Breast epithelium (tissue), 4 donors: ENCODE data around the gene FHL3. TPM values are rescaled to one million over a fixed set of nuclear protein-coding genes. Genes with fewer than 3 reads are reported as not detected.

Source experiments
- DNase-seq, 2 donors: peaks; one replicate each; pipeline ENCODE4 v3.0.0-alpha.2; 2019; ENCODE audit warnings: low spot score in 2 of 2
- H3K27ac ChIP-seq, 2 donors: fragments of 200-600 bp; sonication (generic) in 1 of 2; one replicate each; pipeline ENCODE4 v1.5.1; 2016 to 2019; ENCODE audit warnings: mild to moderate bottlenecking in 1 of 2
- H3K27me3 ChIP-seq, 2 donors: fragments of 200-600 bp; sonication (generic) in 1 of 2; one replicate each; pipeline versions ENCODE4 v1.5.1 to v1.6.0; 2017 to 2019; ENCODE audit warnings: control low read depth in 1 of 2, mild to moderate bottlenecking in 1 of 2
- H3K36me3 ChIP-seq: fragments of 200-600 bp; one replicate; pipeline ENCODE4 v1.5.1; 2019
- H3K4me1 ChIP-seq, 2 donors: fragments of 200-600 bp; sonication (generic); one replicate each; pipeline ENCODE4 v1.5.1; 2016 to 2019; ENCODE audit warnings: control low read depth in 1 of 2
- H3K4me3 ChIP-seq, 3 donors: fragments of 200-600 bp; sonication (generic); 1 replicate in 2 of 3; 2 replicates in 1 of 3; pipeline ENCODE4 v1.5.1; 2016 to 2019; ENCODE audit warnings: mild to moderate bottlenecking in 3 of 3, moderate library complexity in 2 of 3
- H3K9me3 ChIP-seq, 2 donors: fragments of 200-600 bp; sonication (generic) in 1 of 2; one replicate each; pipeline ENCODE4 v1.5.1; 2016 to 2019; ENCODE audit warnings: control low read depth in 1 of 2
- CTCF ChIP-seq, 3 donors: fragments of 450-650 bp; IDR thresholded peaks; one replicate each; pipeline ENCODE4 v1.5.1; 2016 to 2017; ENCODE audit warnings: antibody characterized with exemption in 3 of 3, mild to moderate bottlenecking in 3 of 3, moderate library complexity in 3 of 3
- POLR2A ChIP-seq: fragments of 450-650 bp; IDR thresholded peaks from one replicate; pipeline ENCODE4 v1.6.1; 2016; ENCODE audit warnings: antibody characterized with exemption, mild to moderate bottlenecking, moderate library complexity
- POLR2AphosphoS5 ChIP-seq, 3 donors: sonication (generic); formaldehyde crosslinking; IDR thresholded peaks; one replicate each; pipeline ENCODE4 v1.6.1; 2017; ENCODE audit warnings: antibody characterized with exemption in 3 of 3
- intact Hi-C: fragments of 100-400 bp; cut with DNase I; formaldehyde crosslinking; loops from one replicate; pipeline ENCODE4 v1.15.1; 2023; ENCODE audit warnings: low total_unique reads
- total RNA-seq, 3 donors: library from RNA; depleted of rRNA; stranded (reverse); fragments of >200 nt; gene quantifications; one replicate each; pipeline ENCODE4 v1.1.0, GENCODE V29; 2016

The FHL3 gene
- total RNA-seq, 3 donors from 2014 or later, result 11.8 to 22.6 (median 21.4) TPM

- peaks cover 3 to 9% of the 10 kb centered on the region in 2 donors for H3K4me1 ChIP-seq
- H3K27me3 ChIP-seq, result no peaks in the 10 kb centered on the region
- no peak overlapping the region for H3K4me3 ChIP-seq
- H3K27ac ChIP-seq, result peak overlapping the region in 1 of 2 donors; percentile 71
- no peaks in the 10 kb centered on the region for H3K9me3 ChIP-seq
- DNase-seq, result no peak
- no peak for TF ChIP-seq CTCF (IDR thresholded peaks at IDR 0.05)
- no peaks in the 10 kb centered on the region for H3K36me3 ChIP-seq
- intact Hi-C loops, result no loop called here
These were observed 9.6 kb upstream of the FHL3 start for GRCh38 chr1:38014724-38015424.

GRCh38 chr1:38014171-38014570 lies 8.9 kb upstream of the FHL3 start:
- Histone ChIP-seq H3K4me1 (peaks cover 3 to 9% of the 10 kb centered on the region in 2 donors), H3K27ac (no peak overlapping the region), H3K27me3 (no peaks in the 10 kb centered on the region), H3K4me3 (no peak overlapping the region), H3K36me3 (no peaks in the 10 kb centered on the region), H3K9me3 (no peaks in the 10 kb centered on the region)
- no peak for DNase-seq
- intact Hi-C loops, result no loop called here
- no peak for TF ChIP-seq POLR2AphosphoS5 (IDR thresholded peaks at IDR 0.05)
- TF ChIP-seq POLR2A, result no peak
- no peak for TF ChIP-seq CTCF (IDR thresholded peaks at IDR 0.05)

GRCh38 chr1:38013227-38013622 lies 7.9 kb upstream of the FHL3 start:
- no peak for DNase-seq
- H3K36me3 ChIP-seq, result no peaks in the 10 kb centered on the region
- H3K27me3 ChIP-seq, result no peaks in the 10 kb centered on the region
- peaks cover 3 to 9% of the 10 kb centered on the region in 2 donors for H3K4me1 ChIP-seq
- TF ChIP-seq POLR2AphosphoS5 (IDR thresholded peaks at IDR 0.05) (no peak), POLR2A (no peak), CTCF (IDR thresholded peaks at IDR 0.05) (no peak)
- intact Hi-C loops, result no loop called here
- peak overlapping the region; percentile 80 to 93 (median 82) for H3K4me3 ChIP-seq
- peak overlapping the region; percentile 94 to 97 for H3K27ac ChIP-seq
- no peaks in the 10 kb centered on the region for H3K9me3 ChIP-seq

- Histone ChIP-seq H3K4me1 (peaks cover 3 to 9% of the 10 kb centered on the region in 2 donors), H3K4me3 (peak within 1 kb of the TSS; percentile 80 to 93 (median 82)), H3K27me3 (no peaks in the 10 kb centered on the region), H3K9me3 (no peaks in the 10 kb centered on the region), H3K36me3 (no peaks in the 10 kb centered on the region), H3K27ac (peak within 1 kb of the TSS; percentile 94 to 97)
- TF ChIP-seq POLR2A (peak; percentile 70), POLR2AphosphoS5 (IDR thresholded peaks at IDR 0.05) (peak; percentile 90 to 98 (median 97)), CTCF (IDR thresholded peaks at IDR 0.05) (peak in 1 of 3 donors; percentile 11)
- intact Hi-C loops, result no loop called here
- DNase-seq, result peak; percentile 95 to 97
These were observed 7.3 kb upstream of the FHL3 start, which contains the start of gene UTP11 for GRCh38 chr1:38012363-38013226. Gene UTP11 (plus strand): TSS chr1:38012734. CDS start chr1:38012803, 69 bp downstream.

- H3K36me3 ChIP-seq, result no peaks in the 10 kb centered on the region
- peak overlapping the region in 1 of 2 donors; percentile 59 for H3K27ac ChIP-seq
- no peaks in the 10 kb centered on the region for H3K27me3 ChIP-seq
- peaks cover 3 to 9% of the 10 kb centered on the region in 2 donors for H3K4me1 ChIP-seq
- intact Hi-C loops, result no loop called here
- TF ChIP-seq POLR2AphosphoS5 (IDR thresholded peaks at IDR 0.05) (no peak), POLR2A (no peak), CTCF (IDR thresholded peaks at IDR 0.05) (no peak)
- H3K9me3 ChIP-seq, result no peaks in the 10 kb centered on the region
- DNase-seq, result no peak
- H3K4me3 ChIP-seq, result no peak overlapping the region
These were observed 4.5 kb upstream of the FHL3 start for GRCh38 chr1:38009841-38010180.
